ENCODE data around the gene JMJD8.
A peak's percentile ranks its signal among the peaks of the same experiment; 100 is the strongest.

Gene JMJD8

DNA sequence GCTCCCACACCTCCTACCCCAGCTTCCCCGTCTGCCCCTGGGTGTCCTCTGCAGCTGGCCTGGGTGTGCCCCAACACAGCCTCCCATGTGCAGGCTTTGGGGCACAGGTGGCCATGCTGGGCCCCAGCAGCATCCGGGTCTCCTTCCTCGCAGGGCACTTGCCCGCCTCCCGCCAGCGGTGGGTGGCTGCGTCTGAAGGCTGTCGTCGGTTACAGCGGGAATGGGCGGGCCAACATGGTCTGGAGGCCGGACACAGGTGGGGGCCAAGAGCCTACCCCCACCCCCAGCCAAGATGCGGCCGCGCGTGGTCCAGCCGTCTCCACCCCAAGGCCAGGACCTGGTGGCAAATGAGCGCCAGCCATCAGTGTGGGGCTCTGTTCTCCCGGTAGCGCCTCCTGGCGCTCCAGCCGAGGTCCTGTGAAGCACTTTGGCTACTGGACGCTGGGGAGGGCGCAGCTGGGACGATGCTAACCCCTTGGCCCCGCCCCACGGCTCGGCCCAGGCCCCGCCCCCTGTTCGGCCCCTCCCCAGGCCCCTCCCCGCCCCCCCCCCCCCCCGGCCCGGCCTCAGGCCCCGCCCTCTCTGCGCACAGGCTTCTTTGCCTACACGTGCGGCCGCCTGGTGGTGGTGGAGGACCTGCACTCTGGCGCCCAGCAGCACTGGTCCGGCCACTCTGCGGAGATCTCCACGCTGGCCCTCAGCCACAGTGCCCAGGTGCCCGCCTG lies 23.5 kb downstream of the JMJD8 start:
- Histone ChIP-seq H3K27me3 (ENCODE audit: control insufficient read depth, insufficient read depth, low read length) (no peaks in the 10 kb centered on the region), H3K4me3 (ENCODE audit: low read length) (peak overlapping the region; percentile 52), H3K27ac (ENCODE audit: low read depth, low read length) (peak overlapping the region; percentile 76), H3K4me1 (ENCODE audit: control insufficient read depth, insufficient read depth, low read length) (peaks cover 12% of the 10 kb centered on the region), H3K36me3 (ENCODE audit: control insufficient read depth, insufficient read depth, low read length) (no peaks in the 10 kb centered on the region), H3K9ac (ENCODE audit: low read length) (no peak overlapping the region)

GRCh38 chr16:660132-660458 lies 24.0 kb downstream of the JMJD8 start:
- peak overlapping the region; percentile 52 for H3K4me3 ChIP-seq (ENCODE audit: low read length)
- peaks cover 12% of the 10 kb centered on the region for H3K4me1 ChIP-seq (ENCODE audit: control insufficient read depth, insufficient read depth, low read length)
- H3K9ac ChIP-seq (ENCODE audit: low read length), result no peak overlapping the region
- H3K27ac ChIP-seq (ENCODE audit: low read depth, low read length), result peak overlapping the region; percentile 76
- no peaks in the 10 kb centered on the region for H3K36me3 ChIP-seq (ENCODE audit: control insufficient read depth, insufficient read depth, low read length)
- no peaks in the 10 kb centered on the region for H3K27me3 ChIP-seq (ENCODE audit: control insufficient read depth, insufficient read depth, low read length)

- Histone ChIP-seq H3K36me3 (ENCODE audit: control insufficient read depth, insufficient read depth, low read length) (no peaks in the 10 kb centered on the region), H3K4me1 (ENCODE audit: control insufficient read depth, insufficient read depth, low read length) (peaks cover 12% of the 10 kb centered on the region), H3K4me3 (ENCODE audit: low read length) (no peak overlapping the region), H3K27ac (ENCODE audit: low read depth, low read length) (no peak overlapping the region), H3K9ac (ENCODE audit: low read length) (no peak overlapping the region), H3K27me3 (ENCODE audit: control insufficient read depth, insufficient read depth, low read length) (no peaks in the 10 kb centered on the region)
Measured at GRCh38 chr16:659618-660017, 24.5 kb downstream of the JMJD8 start.

DNA sequence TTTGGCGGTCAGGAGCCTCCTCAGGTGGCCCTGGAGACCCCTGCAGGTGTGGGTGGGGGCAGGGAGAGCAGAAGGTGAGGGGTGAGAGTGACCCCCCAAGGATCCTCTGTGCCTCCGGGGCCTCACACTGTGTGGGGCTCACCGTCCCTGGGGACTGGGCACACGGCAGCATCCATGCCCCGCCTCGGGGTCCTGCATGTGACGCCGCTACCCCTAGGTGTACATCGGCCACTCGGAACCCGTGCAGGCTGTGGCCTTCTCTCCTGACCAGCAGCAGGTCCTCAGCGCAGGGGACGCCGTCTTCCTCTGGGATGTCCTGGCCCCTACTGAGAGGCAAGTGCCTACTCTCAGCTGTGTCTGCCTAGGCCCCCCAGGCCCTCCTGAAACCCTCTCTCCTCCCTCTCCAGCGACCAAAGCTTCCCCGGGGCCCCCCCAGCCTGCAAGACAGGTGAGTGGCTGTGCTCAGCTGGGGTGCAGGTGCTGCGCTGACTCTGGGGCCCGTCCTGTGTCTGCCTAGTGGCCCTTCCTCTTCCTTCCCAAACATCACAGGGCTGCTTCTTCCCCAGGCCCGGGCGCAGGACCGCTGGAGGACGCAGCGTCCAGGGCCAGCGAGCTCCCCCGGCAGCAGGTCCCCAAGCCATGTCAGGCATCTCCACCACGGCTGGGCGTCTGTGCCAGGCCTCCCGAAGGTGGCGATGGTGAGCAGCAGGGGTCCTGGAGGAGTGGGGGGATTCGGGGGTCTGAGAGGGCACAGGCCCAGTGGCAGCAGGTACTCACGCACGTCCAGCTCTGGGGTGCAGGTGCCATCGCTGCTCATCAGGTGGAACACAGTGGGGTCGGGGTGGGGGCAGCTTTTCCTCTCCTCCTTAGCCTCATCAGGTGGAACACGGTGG lies 25.2 kb downstream of the JMJD8 start:
- Histone ChIP-seq H3K36me3 (ENCODE audit: control insufficient read depth, insufficient read depth, low read length) (no peaks in the 10 kb centered on the region), H3K4me3 (ENCODE audit: low read length) (no peak overlapping the region), H3K27ac (ENCODE audit: low read depth, low read length) (no peak overlapping the region), H3K4me1 (ENCODE audit: control insufficient read depth, insufficient read depth, low read length) (peaks cover 12% of the 10 kb centered on the region), H3K9ac (ENCODE audit: low read length) (no peak overlapping the region), H3K27me3 (ENCODE audit: control insufficient read depth, insufficient read depth, low read length) (no peaks in the 10 kb centered on the region)

GRCh38 chr16:657487-657886 lies 26.6 kb downstream of the JMJD8 start:
- Histone ChIP-seq H3K27me3 (ENCODE audit: control insufficient read depth, insufficient read depth, low read length) (no peaks in the 10 kb centered on the region), H3K36me3 (ENCODE audit: control insufficient read depth, insufficient read depth, low read length) (no peaks in the 10 kb centered on the region), H3K4me3 (ENCODE audit: low read length) (no peak overlapping the region), H3K4me1 (ENCODE audit: control insufficient read depth, insufficient read depth, low read length) (peaks cover 12% of the 10 kb centered on the region), H3K9ac (ENCODE audit: low read length) (no peak overlapping the region), H3K27ac (ENCODE audit: low read depth, low read length) (no peak overlapping the region)

GRCh38 chr16:654034-654433 lies 30.1 kb downstream of the JMJD8 start:
- H3K27me3 ChIP-seq (ENCODE audit: control insufficient read depth, insufficient read depth, low read length), result no peaks in the 10 kb centered on the region
- no peak overlapping the region for H3K27ac ChIP-seq (ENCODE audit: low read depth, low read length)
- H3K9ac ChIP-seq (ENCODE audit: low read length), result no peak overlapping the region
- peaks cover 3% of the 10 kb centered on the region for H3K4me1 ChIP-seq (ENCODE audit: control insufficient read depth, insufficient read depth, low read length)
- H3K36me3 ChIP-seq (ENCODE audit: control insufficient read depth, insufficient read depth, low read length), result no peaks in the 10 kb centered on the region
- no peak overlapping the region for H3K4me3 ChIP-seq (ENCODE audit: low read length)

GRCh38 chr16:652454-653305 lies 31.5 kb downstream of the JMJD8 start:
- H3K4me3 ChIP-seq (ENCODE audit: low read length), result no peak overlapping the region
- H3K27ac ChIP-seq (ENCODE audit: low read depth, low read length), result no peak overlapping the region
- H3K27me3 ChIP-seq (ENCODE audit: control insufficient read depth, insufficient read depth, low read length), result no peaks in the 10 kb centered on the region
- no peak overlapping the region for H3K9ac ChIP-seq (ENCODE audit: low read length)
- no peaks in the 10 kb centered on the region for H3K36me3 ChIP-seq (ENCODE audit: control insufficient read depth, insufficient read depth, low read length)
- H3K4me1 ChIP-seq (ENCODE audit: control insufficient read depth, insufficient read depth, low read length), result peaks cover 12% of the 10 kb centered on the region

DNA sequence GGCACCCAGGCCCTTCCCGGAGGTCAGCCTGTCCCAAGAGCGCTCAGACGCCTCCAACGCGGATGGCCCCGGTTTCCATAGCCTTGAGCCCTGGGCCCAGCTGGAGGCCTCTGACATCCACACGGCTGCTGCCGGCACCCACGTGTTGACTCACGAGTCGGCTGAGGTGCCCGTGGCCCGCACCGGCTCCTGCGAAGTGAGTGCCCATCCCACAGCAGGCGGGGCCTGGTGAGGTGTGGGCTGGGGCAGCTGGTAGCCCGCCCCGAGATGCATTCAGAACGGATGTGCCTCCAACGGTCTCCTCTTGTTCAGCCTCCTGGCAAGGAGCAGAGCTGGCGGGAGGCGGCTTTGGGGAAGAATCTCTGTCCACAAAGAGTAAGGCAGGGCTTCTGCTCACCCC lies 32.3 kb downstream of the JMJD8 start:
- H3K27me3 ChIP-seq (ENCODE audit: control insufficient read depth, insufficient read depth, low read length), result no peaks in the 10 kb centered on the region
- H3K27ac ChIP-seq (ENCODE audit: low read depth, low read length), result no peak overlapping the region
- peaks cover 12% of the 10 kb centered on the region for H3K4me1 ChIP-seq (ENCODE audit: control insufficient read depth, insufficient read depth, low read length)
- H3K4me3 ChIP-seq (ENCODE audit: low read length), result no peak overlapping the region
- no peak overlapping the region for H3K9ac ChIP-seq (ENCODE audit: low read length)
- no peaks in the 10 kb centered on the region for H3K36me3 ChIP-seq (ENCODE audit: control insufficient read depth, insufficient read depth, low read length)

GRCh38 chr16:649631-650030 lies 34.5 kb downstream of the JMJD8 start:
- Histone ChIP-seq H3K4me3 (ENCODE audit: low read length) (peak overlapping the region; percentile 80), H3K9ac (ENCODE audit: low read length) (no peak overlapping the region), H3K27ac (ENCODE audit: low read depth, low read length) (no peak overlapping the region), H3K27me3 (ENCODE audit: control insufficient read depth, insufficient read depth, low read length) (no peaks in the 10 kb centered on the region), H3K36me3 (ENCODE audit: control insufficient read depth, insufficient read depth, low read length) (no peaks in the 10 kb centered on the region), H3K4me1 (ENCODE audit: control insufficient read depth, insufficient read depth, low read length) (peaks cover 12% of the 10 kb centered on the region)

- Histone ChIP-seq H3K27ac (ENCODE audit: low read depth, low read length) (peak within 1 kb of the TSS; percentile 87), H3K4me1 (ENCODE audit: control insufficient read depth, insufficient read depth, low read length) (peaks cover 12% of the 10 kb centered on the region)
Measured at GRCh38 chr16:648781-649589, 35.1 kb downstream of the JMJD8 start, which contains the start of gene WDR90. TSS of gene WDR90 (plus strand) at chr16:649365. CDS start at chr16:649417, 52 bp downstream.

DNA sequence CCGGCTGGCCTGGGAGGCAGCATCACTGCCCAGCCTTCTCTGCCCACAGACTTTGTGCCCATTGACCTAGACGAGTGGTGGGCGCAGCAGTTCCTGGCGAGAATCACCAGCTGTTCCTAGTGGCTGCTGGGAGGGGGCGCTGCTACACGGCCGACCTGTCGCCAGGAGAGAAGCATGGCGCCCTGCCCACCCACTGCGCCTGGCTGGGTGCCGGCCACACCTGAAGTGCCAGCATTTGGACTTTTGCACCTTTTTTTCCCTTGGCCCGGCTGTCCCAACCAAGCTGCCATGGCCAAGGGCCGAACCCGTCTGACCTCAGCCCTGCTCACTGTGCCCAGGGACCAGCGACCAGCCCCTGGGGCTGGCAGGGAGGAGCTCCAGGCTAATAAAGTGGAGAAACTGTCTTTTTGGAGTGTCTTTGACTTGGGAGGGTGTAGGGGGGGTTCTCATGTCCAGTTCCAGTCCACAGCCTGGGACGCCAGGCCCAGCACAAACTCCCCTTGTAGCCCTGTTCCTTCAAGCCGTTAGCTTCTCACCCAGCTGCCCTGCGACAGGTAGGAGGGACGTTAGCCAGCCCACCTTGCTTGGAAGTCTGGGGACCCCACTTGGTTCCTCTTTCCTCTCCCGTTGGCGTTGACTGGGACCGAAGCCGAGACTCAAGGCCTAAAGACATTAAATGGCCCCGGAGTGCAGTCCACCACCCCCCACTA lies 35.9 kb downstream of the JMJD8 start:
- Histone ChIP-seq H3K27me3 (ENCODE audit: control insufficient read depth, insufficient read depth, low read length) (no peaks in the 10 kb centered on the region), H3K27ac (ENCODE audit: low read depth, low read length) (peak overlapping the region; percentile 87), H3K36me3 (ENCODE audit: control insufficient read depth, insufficient read depth, low read length) (no peaks in the 10 kb centered on the region), H3K9ac (ENCODE audit: low read length) (peak overlapping the region; percentile 86), H3K4me3 (ENCODE audit: low read length) (peak overlapping the region; percentile 80), H3K4me1 (ENCODE audit: control insufficient read depth, insufficient read depth, low read length) (peaks cover 12% of the 10 kb centered on the region)

More at GRCh38 chr16:648781-649589, 35.1 kb downstream of the JMJD8 start, which contains the start of gene WDR90:
- Histone ChIP-seq H3K9ac (ENCODE audit: low read length) (peak within 1 kb of the TSS; percentile 86), H3K4me3 (ENCODE audit: low read length) (peak within 1 kb of the TSS; percentile 80), H3K27me3 (ENCODE audit: control insufficient read depth, insufficient read depth, low read length) (no peaks in the 10 kb centered on the region), H3K36me3 (ENCODE audit: control insufficient read depth, insufficient read depth, low read length) (no peaks in the 10 kb centered on the region)
